Measurements from ENCODE around the gene LIMK2.
"Not testable (repeated sequence)": the region's sequence is repeated elsewhere in the genome, so short reads cannot be mapped to it uniquely, and the experiment has no call there.

DNA sequence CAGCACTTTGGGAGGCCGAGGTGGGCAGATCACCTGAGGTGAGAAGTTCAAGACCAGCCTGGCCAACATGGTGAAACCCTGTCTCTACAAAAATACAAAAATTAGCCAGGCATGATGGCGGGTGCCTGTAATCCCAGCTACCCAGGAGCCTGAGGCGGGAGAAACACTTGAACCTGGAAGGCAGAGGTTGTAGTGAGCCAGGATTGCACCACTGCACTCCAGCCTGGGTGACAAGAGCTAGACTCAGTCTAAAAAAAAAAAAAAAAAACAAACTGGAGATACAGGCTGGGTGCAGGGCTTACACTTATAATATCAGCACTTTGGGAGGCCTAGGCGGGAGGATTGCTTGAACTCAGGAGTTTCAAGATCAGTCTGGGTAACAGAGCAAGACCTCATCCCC, 23.9 kb downstream of the LIMK2 start:
- TF ChIP-seq EZH2 (IDR thresholded peaks at IDR 0.05; ENCODE audit: insufficient read depth, poor library complexity, severe bottlenecking); EZH2phosphoT487 (IDR thresholded peaks at IDR 0.05; ENCODE audit: insufficient read depth, low read depth): not testable (repeated sequence)

Data from GM23248 (cell line).